ENCODE data around the gene SP2. TPM values are rescaled to one million over a fixed set of nuclear protein-coding genes. Genes with fewer than 3 reads are reported as not detected.

Gene SP2
- total and polyA plus RNA-seq, 2 of the 8 experiments (the other 6 are each of a cell fraction or from before 2014, with no cell fraction given), result 5.6 to 13.8 TPM

DNA sequence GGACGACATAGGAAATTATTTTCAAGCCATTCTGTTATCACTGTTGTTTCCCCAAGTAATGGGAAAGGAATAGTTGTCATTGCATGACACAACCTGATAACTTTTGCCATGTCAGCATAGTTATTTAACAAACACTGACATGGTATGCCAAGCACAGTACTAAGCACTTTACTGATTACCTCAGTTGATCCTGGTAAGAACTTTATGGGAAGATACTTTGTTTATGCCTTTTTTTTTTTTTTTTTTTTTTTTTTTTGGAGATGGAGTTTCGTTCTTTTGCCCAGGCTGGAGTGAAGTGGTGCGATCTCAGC lies 29.6 kb downstream of the SP2 start:
- no peak overlapping the region for H3K27ac ChIP-seq (ENCODE audit: low read depth, low read length)
- H2BK20ac ChIP-seq (ENCODE audit: low read length), result no peak overlapping the region
- CTCF ChIA-PET (ENCODE audit: partially characterized antibody), result interaction anchor here (0.6 to 13.8 kb wide), 7 partner anchors 9 to 304 kb away, joined by 3 to 154 read pairs (median 4); partner anchors contain the start of genes PNPO and PRR15L
- H4K5ac ChIP-seq (ENCODE audit: insufficient read length, low read depth, low read length), result no peak overlapping the region
- H3K4me2 ChIP-seq (ENCODE audit: insufficient read depth in 1 of 2, low read depth in 2 of 2, low read length in 2 of 2), result no peak overlapping the region
- no peak overlapping the region for H4K91ac ChIP-seq (replicated peaks; ENCODE audit: insufficient read length, low read length)
- no peak overlapping the region for H2BK5ac ChIP-seq (ENCODE audit: low read depth, low read length)
- H3K4ac ChIP-seq (replicated peaks; ENCODE audit: insufficient read length, low read depth, low read length), result no peak overlapping the region
- no peak overlapping the region for H3K56ac ChIP-seq (replicated peaks; ENCODE audit: insufficient read length, low read depth, low read length)
- no peak overlapping the region for H3K4me3 ChIP-seq (ENCODE audit: extremely low read depth in 1 of 4, insufficient read depth in 2 of 4, low read depth in 3 of 4, low read length in 4 of 4)
- POLR2A ChIA-PET (ENCODE audit: partially characterized antibody), result interaction anchor here (1.6 kb wide), 1 partner anchor 11 kb away, joined by 5 read pairs; no protein-coding TSS in a partner anchor
- no peak overlapping the region for H2BK15ac ChIP-seq (ENCODE audit: low read length)
- DNase-seq (ENCODE audit: low read depth in 1 of 2, low spot score in 2 of 2) (no peak), FAIRE-seq (no peak)
- peaks cover 3 to 22% (median 8%) of the 10 kb centered on the region in 4 experiments; a peak in 6 of 8 replicates for H3K36me3 ChIP-seq (ENCODE audit: control insufficient read depth in 2 of 4, insufficient read depth in 4 of 4, low read length in 3 of 4)
- no peak overlapping the region for H2AFZ ChIP-seq (ENCODE audit: low read length)
- no peaks in the 10 kb centered on the region for H3K27me3 ChIP-seq (replicated peaks in 1 of 4; ENCODE audit: control insufficient read depth in 3 of 4, extremely low read depth in 1 of 4, insufficient read depth in 3 of 4, low read length in 3 of 4)
- H3K4me1 ChIP-seq (replicated peaks in 1 of 4; ENCODE audit: control insufficient read depth in 3 of 4, insufficient read depth in 4 of 4, low read length in 3 of 4), result no peaks in the 10 kb centered on the region
- H3K9ac ChIP-seq (replicated peaks in 1 of 4; ENCODE audit: extremely low read depth in 1 of 4, low read depth in 3 of 4, low read length in 3 of 4), result no peak overlapping the region
- H2AK5ac ChIP-seq (ENCODE audit: low read depth, low read length), result no peak overlapping the region
- H3K18ac ChIP-seq (ENCODE audit: extremely low read depth, low read length), result no peak overlapping the region
- H4K20me1 ChIP-seq (replicated peaks in 1 of 2; ENCODE audit: control insufficient read depth in 1 of 2, insufficient read depth in 2 of 2, low read length in 2 of 2), result peaks cover 0 to 4% of the 10 kb centered on the region in 2 experiments
- no peaks in the 10 kb centered on the region for H3K79me1 ChIP-seq (ENCODE audit: low read depth, low read length)
- no peaks in the 10 kb centered on the region for H3K9me3 ChIP-seq (ENCODE audit: insufficient read depth in 2 of 2, low read depth in 1 of 2, low read length in 1 of 2)
- H2BK12ac ChIP-seq (ENCODE audit: low read depth, low read length), result no peak overlapping the region
- no peak overlapping the region for H4K8ac ChIP-seq (ENCODE audit: extremely low read depth, insufficient read depth, low read length)
- H3K23ac ChIP-seq (ENCODE audit: insufficient read length), result no peak overlapping the region
- H2BK120ac ChIP-seq (replicated peaks; ENCODE audit: low read depth, low read length), result no peak overlapping the region
- 74% methylated on average over 1 of the region's 3 CpGs; no CpG with 5 or more reads in 1 of the 2 experiments for WGBS, 2 experiments (ENCODE audit: extremely low coverage in 1 of 2, insufficient coverage in 1 of 2, insufficient read length in 1 of 2, insufficient replicate concordance in 2 of 2, low coverage in 1 of 2, low lambda C conversion rate in 2 of 2, missing lambda C conversion rate in 1 of 2)
- H3K79me2 ChIP-seq (ENCODE audit: control insufficient read depth in 1 of 2, insufficient read depth in 2 of 2, low read length in 2 of 2), result no peaks in the 10 kb centered on the region
- H3K14ac ChIP-seq (ENCODE audit: insufficient read length), result no peak overlapping the region
- H3K23me2 ChIP-seq (ENCODE audit: low read depth, low read length), result no peaks in the 10 kb centered on the region
- TF ChIP-seq JUN (IDR thresholded peaks at IDR 0.05; ENCODE audit: low read depth, low read length), result no peak
- TF ChIP-seq TBP (IDR thresholded peaks at IDR 0.05; ENCODE audit: low read depth, low read length), result no peak
- TF ChIP-seq TAF7 (optimal IDR thresholded peaks at IDR 0.05; ENCODE audit: borderline replicate concordance, low read depth, low read length), result no peak
- no peak for TF ChIP-seq SAP30 (IDR thresholded peaks at IDR 0.05; ENCODE audit: insufficient read depth, insufficient replicate concordance, low read length)
- TF ChIP-seq CBX8 (IDR thresholded peaks at IDR 0.05; ENCODE audit: borderline replicate concordance, low read depth, low read length), result no peak
- TF ChIP-seq SIRT6 (IDR thresholded peaks at IDR 0.05; ENCODE audit: low read length), result no peak
- no peak for TF ChIP-seq TEAD4 (IDR thresholded peaks at IDR 0.05; ENCODE audit: low read depth, low read length)
- no peak for TF ChIP-seq JUND (IDR thresholded peaks at IDR 0.05; ENCODE audit: low read length)
- no peak for TF ChIP-seq SP1 (IDR thresholded peaks at IDR 0.05; ENCODE audit: low read depth, low read length)
- no peak for TF ChIP-seq SRF (IDR thresholded peaks at IDR 0.05; ENCODE audit: low read depth, low read length)
- no peak for TF ChIP-seq CHD1 (IDR thresholded peaks at IDR 0.05; ENCODE audit: low read depth, low read length)
- TF ChIP-seq EGR1 (IDR thresholded peaks at IDR 0.05; ENCODE audit: borderline replicate concordance, low read depth, low read length), result no peak
- TF ChIP-seq E2F6 (IDR thresholded peaks at IDR 0.05), result no peak
- no peak for TF ChIP-seq NANOG (IDR thresholded peaks at IDR 0.05; ENCODE audit: insufficient read depth, low read depth, low read length, poor library complexity, severe bottlenecking)
- TF ChIP-seq EP300 (IDR thresholded peaks at IDR 0.05; ENCODE audit: borderline replicate concordance in 1 of 2, low read depth in 2 of 2, low read length in 2 of 2), result no peak
